SKM-1 treated with dmso at 0.1 percent for 144 hours (cell line): ENCODE measurements around the gene SERINC5.
A peak's percentile ranks its signal among the peaks of the same experiment; 100 is the strongest.
"Not testable (repeated sequence)": the region's sequence is repeated elsewhere in the genome, so short reads cannot be mapped to it uniquely, and the experiment has no call there.

Experiments used
- DNase-seq: peaks from one replicate; lab custom pipeline; 2025; ENCODE audit not compliant: unreplicated experiment; lab: John Stamatoyannopoulos, UW

Gene SERINC5

GRCh38 chr5:80111376-80111990, 144.4 kb downstream of the SERINC5 start:
- not testable (repeated sequence) for DNase-seq

- DNase-seq: no peak
These were observed 146.0 kb downstream of the SERINC5 start for GRCh38 chr5:80109646-80110478.

- no peak for DNase-seq
These were observed 148.9 kb downstream of the SERINC5 start for GRCh38 chr5:80106916-80107315.

GRCh38 chr5:80105698-80106439, 150.0 kb downstream of the SERINC5 start:
- peak; percentile 28 for DNase-seq

GRCh38 chr5:80103371-80103770, 152.5 kb downstream of the SERINC5 start:
- no peak for DNase-seq

DNA sequence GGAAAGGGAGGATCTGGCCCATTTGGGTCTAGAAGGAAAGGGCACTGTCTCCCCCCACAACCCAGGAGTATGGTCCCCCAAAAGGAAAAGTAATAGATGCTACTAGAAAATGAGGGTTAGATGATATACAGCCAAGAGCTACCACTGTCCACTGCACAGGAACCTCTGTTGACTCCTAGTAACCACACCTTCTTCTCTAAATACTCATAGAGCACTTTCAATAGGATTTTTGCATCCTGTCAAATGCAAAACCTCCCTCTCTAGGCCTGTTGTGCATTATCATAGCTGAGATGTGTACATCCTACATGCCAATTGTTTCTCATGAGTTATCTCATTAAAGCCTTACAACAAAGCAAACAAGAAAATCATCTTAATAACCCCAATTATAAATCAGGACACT, 153.9 kb downstream of the SERINC5 start:
- DNase-seq: no peak

DNA sequence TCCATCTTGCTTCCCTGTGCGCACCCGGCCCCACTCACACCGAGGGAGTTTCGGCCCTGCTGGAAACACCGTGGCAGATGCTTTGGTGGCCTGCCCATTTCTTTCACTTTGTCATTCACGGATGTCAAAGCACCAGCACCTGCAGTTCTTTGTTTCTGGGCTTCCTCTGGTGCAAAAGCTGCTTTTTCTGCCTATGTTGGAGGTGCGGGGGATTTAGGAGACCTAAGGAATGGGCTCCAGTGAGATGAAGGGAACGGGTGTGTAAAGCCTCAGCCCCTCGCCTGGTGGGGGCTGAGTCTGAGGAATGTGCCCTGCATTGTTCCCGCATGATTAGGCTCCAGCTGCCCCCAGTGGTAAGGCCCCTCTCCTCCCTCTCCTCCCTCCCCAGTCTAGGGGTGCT, 158.4 kb downstream of the SERINC5 start:
- no peak for DNase-seq

DNA sequence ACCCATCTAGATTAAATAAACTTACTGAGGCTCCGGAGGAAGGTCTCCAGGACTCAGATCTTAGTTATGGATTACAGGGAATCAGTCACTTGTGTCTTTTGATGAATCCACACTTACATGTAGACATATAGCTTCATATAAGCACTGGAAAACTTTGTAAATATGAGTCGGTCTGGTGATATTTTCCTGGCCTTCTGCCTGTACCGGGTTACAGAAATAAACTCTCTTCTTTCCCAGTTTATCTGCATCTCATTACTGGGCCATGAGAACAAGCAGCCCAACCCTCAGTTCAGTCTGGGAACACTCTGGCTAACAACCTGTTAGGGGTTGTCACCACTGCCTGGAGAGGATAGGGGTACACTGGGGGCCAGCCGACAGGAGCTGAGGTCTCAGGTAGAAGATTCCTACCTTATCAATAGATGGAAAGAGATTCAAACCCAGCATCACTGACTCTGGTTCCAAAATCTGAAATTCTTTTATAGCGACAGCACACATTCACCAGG, 161.6 kb downstream of the SERINC5 start:
- no peak for DNase-seq

DNA sequence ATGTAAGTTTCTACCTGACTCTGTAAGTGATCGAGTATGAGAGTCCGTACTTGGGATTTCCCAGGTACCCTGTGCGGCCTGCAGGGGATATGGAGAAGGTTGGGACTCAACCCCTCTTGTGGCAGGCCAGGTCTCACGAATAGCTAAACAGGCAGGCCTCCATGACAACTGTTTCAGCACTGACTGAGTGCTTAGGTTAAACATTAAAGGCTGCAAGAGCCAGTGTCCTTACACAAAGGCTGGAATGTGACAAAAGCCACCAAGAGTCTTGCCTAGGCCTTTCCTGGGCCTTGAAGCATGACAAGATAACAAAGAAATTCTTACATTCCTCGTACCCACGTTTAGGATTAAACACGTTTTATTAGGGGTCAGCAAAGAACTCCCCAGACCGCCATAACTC, 162.1 kb downstream of the SERINC5 start:
- no peak for DNase-seq

- no peak for DNase-seq
These were observed 163.3 kb downstream of the SERINC5 start for GRCh38 chr5:80092486-80093107.

DNA sequence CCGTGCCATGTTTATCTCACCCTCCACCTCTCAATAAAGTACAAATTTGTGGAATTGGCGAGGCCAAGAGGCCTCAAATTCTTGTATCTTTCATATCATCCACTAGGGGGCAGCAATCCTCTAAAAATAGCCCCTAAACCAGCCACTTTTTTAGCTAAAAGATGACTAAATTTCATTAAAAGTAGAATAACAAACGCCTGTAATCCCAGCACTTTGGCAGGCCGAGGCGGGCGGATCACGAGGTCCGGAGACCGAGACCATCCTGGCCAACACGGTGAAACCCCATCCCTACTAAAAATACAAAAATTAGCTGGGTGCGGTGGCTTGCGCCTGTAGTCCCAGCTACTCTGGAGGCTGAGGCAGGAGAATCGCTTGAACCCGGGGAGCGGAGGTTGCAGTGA, 164.1 kb downstream of the SERINC5 start:
- DNase-seq: peak; percentile 43

GRCh38 chr5:80090884-80091166, 165.0 kb downstream of the SERINC5 start:
- DNase-seq: no peak

GRCh38 chr5:80083101-80083890, 172.6 kb downstream of the SERINC5 start:
- peak; percentile 71 for DNase-seq

DNA sequence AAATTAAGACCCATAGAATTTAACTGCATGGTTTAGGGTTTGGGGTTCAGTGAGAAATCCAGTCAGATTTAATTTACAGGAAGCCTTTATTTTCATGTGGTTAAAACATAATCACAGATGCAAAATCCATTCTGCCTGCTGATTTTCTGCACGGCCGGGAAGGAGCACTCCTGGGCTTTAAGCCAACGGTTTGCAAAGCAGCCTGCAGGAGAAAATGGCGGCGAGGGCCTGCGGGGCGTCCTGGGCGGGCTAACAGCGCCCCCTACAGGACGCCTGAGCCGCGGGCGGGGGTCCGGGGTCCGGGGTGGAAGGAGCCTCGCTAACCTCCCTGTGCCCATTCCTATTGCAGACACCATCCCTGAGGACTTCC, 173.1 kb downstream of the SERINC5 start:
- peak; percentile 23 for DNase-seq

GRCh38 chr5:80082281-80082680, 173.6 kb downstream of the SERINC5 start:
- DNase-seq: no peak

DNA sequence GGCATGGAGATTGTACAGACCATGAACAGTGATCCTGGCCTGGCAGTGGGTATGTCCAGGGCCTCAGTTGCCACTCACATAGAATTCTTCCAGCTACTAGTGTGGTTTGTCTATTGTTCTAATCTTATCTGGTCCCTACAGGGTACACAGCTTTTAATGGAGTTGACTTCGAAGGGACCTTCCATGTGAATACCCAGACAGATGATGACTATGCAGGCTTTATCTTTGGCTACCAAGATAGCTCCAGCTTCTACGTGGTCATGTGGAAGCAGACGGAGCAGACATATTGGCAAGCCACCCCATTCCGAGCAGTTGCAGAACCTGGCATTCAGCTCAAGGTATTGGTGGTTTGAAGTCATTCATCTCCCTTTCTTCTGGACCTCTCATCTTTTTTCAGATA, 176.9 kb downstream of the SERINC5 start:
- DNase-seq: no peak

- no peak for DNase-seq
These were observed 178.7 kb downstream of the SERINC5 start for GRCh38 chr5:80077051-80077714.

- DNase-seq: no peak
These were observed 179.5 kb downstream of the SERINC5 start for GRCh38 chr5:80076131-80077050.
